Hepatic stellate cell (primary cell): ENCODE results near the gene TTBK1.
"Not testable (repeated sequence)": the region's sequence is repeated elsewhere in the genome, so short reads cannot be mapped to it uniquely, and the experiment has no call there.

Source experiments
- DNase-seq: peaks from one replicate; pipeline ENCODE4 v3.0.0; 2011; ENCODE audit warnings: low spot score

Gene TTBK1

GRCh38 chr6:43287717-43288679 is 44.7 kb downstream of the TTBK1 start:
- DNase-seq, result no peak

GRCh38 chr6:43290339-43290904 is 47.1 kb downstream of the TTBK1 start:
- no peak for DNase-seq

GRCh38 chr6:43290905-43291355 is 47.6 kb downstream of the TTBK1 start:
- DNase-seq, result no peak

GRCh38 chr6:43291708-43292107 is 48.4 kb downstream of the TTBK1 start:
- DNase-seq, result no peak

GRCh38 chr6:43292341-43292740 is 49.1 kb downstream of the TTBK1 start:
- DNase-seq, result no peak

GRCh38 chr6:43292763-43293318 is 49.6 kb downstream of the TTBK1 start:
- DNase-seq, result no peak

- no peak for DNase-seq
Measured at GRCh38 chr6:43293698-43294097, 50.4 kb downstream of the TTBK1 start.

- no peak for DNase-seq
Measured at GRCh38 chr6:43294536-43294935, 51.3 kb downstream of the TTBK1 start.

GRCh38 chr6:43295456-43295855 is 52.2 kb downstream of the TTBK1 start:
- DNase-seq, result no peak

- DNase-seq, result peak; percentile 12
Measured at GRCh38 chr6:43296780-43297497, 53.7 kb downstream of the TTBK1 start.

- peak; percentile 6 for DNase-seq
Measured at GRCh38 chr6:43297644-43298564, 54.6 kb downstream of the TTBK1 start, which contains the start of gene SLC22A7. Gene SLC22A7, plus strand, starts transcription at chr6:43298260. Its CDS starts 99 bp downstream, at chr6:43298359.

- no peak for DNase-seq
Measured at GRCh38 chr6:43298565-43299337, 55.5 kb downstream of the TTBK1 start.

GRCh38 chr6:43299338-43300293 is 56.3 kb downstream of the TTBK1 start:
- DNase-seq, result no peak

GRCh38 chr6:43301081-43301870 is 58.0 kb downstream of the TTBK1 start:
- DNase-seq, result no peak

GRCh38 chr6:43302126-43302525 is 58.8 kb downstream of the TTBK1 start:
- no peak for DNase-seq

GRCh38 chr6:43303006-43303405 is 59.7 kb downstream of the TTBK1 start:
- DNase-seq, result not testable (repeated sequence)

GRCh38 chr6:43303751-43304331 is 60.6 kb downstream of the TTBK1 start:
- no peak for DNase-seq

- no peak for DNase-seq
Measured at GRCh38 chr6:43304361-43304760, 61.1 kb downstream of the TTBK1 start.
